Activated T-helper 1 cell treated with anti-CD3 and anti-CD28 coated beads, Interleukin-2, amount 50 U/mL, for 16 hours (primary cell): ENCODE measurements around the gene BRINP3.

Source experiments
- DNase-seq, 2 donors: peaks; one replicate each; pipeline ENCODE4 v3.0.0-alpha.2; 2020; ENCODE audit warnings: low read depth in 1 of 2, low spot score in 1 of 2

BRINP3 gene

DNA sequence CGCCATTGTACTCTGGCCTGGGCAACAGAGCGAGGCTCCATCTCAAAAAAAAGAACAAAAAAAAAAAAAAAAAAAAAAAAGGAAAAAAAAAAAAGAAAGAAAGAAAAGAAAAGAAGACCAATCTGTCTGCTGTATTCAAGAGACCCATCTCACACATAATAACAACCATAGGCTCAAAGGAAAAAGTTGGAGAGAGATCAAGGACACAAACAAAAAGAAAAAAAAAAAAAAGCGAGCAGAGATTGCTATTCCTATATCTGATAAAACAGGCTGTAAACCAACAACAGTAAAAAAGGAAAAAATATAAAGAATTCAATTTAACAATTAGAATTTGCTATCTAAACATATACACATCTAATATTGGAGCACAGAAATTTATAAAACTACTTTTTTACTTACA, 150.4 kb downstream of the BRINP3 start:
- no peak for DNase-seq

GRCh38 chr1:190323530-190323929, 154.1 kb downstream of the BRINP3 start:
- no peak for DNase-seq

DNA sequence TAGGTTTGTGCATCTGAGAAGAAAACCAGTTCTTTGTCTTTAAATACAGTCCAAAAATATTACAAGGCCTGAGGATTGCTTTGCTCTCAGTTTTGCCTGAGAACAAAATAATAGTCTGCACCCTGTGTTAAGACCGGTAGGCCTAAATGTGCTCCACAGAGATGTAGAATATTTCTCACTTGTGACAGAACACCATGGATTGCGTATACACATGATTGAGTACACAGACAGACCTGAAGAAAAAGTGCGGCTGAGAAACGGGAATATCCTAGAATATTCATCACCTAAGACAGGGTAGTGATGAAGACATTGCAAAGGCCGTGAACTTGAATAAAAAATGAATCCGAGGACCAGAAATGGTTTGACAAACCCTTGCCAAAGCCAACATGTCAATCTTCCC, 155.4 kb downstream of the BRINP3 start:
- no peak for DNase-seq

- no peak for DNase-seq
These were observed 156.7 kb downstream of the BRINP3 start for GRCh38 chr1:190320952-190321351.

- DNase-seq: no peak
These were observed 164.9 kb downstream of the BRINP3 start for GRCh38 chr1:190312763-190313162.

- no peak for DNase-seq
These were observed 174.2 kb downstream of the BRINP3 start for GRCh38 chr1:190303501-190303900.

DNA sequence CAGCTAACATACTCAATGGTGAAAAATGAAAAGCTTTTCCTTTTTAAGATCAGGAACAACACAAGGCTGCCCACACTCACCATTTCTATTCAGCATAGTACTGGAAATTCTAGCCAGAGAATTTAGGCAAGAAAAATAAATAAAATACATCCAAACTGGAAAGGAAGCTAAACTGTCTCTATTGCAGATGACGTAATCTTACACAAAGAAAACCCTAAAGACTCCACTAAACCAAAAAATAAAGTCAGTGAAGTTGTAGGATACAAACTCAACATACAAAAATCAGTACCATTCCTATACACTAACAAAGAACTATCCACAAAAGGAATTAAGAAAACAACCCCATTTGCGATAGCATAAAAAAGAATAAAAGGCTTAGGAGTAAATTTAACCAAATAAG, 181.2 kb downstream of the BRINP3 start:
- no peak for DNase-seq

GRCh38 chr1:190289897-190290296, 187.8 kb downstream of the BRINP3 start:
- no peak for DNase-seq

DNA sequence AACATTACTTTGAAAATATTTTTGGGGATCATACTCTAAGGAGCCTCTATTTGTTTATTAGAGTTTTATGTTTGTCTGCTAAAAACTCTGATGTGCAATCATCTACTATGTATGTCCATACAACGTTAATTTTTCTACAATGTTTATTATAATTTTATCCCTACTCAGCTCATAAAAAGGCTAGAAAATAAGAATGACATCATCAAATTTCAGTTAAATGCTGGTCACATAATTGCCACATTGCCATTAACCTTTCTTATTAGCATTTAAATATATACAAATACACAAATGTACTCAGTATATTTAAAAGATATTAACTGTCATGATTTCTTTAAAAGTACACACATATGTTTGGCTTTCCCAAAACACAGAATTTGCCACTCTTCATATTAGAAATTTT, 191.6 kb downstream of the BRINP3 start:
- DNase-seq: no peak

- DNase-seq: no peak
These were observed 200.6 kb downstream of the BRINP3 start for GRCh38 chr1:190277107-190277506.

- DNase-seq: no peak
These were observed 202.9 kb downstream of the BRINP3 start for GRCh38 chr1:190274721-190275120.

GRCh38 chr1:190273161-190273560, 204.5 kb downstream of the BRINP3 start:
- no peak for DNase-seq

GRCh38 chr1:190262538-190262937, 215.1 kb downstream of the BRINP3 start:
- no peak for DNase-seq

DNA sequence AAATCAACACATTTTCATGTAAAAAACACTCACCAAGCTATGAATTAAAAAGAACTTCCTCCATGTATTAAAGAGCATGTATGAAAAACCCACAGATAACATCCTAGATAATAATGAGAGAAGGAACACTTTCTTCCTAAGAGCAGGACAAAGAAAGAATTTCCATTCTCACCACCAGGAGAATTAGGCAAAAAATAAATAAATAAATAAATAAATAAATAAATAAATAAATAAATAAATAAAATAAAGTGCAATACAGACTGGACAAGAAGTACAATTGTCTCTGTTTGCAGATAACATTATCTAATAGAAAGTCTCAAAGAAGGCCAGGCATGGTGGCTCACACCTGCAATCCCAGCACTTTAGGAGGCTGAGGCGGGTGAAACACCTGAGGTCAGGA, 218.2 kb downstream of the BRINP3 start:
- DNase-seq: no peak

GRCh38 chr1:190258003-190258402, 219.7 kb downstream of the BRINP3 start:
- DNase-seq: no peak

GRCh38 chr1:190252046-190252445, 225.6 kb downstream of the BRINP3 start:
- DNase-seq: no peak

GRCh38 chr1:190250368-190250767, 227.3 kb downstream of the BRINP3 start:
- DNase-seq: no peak

DNA sequence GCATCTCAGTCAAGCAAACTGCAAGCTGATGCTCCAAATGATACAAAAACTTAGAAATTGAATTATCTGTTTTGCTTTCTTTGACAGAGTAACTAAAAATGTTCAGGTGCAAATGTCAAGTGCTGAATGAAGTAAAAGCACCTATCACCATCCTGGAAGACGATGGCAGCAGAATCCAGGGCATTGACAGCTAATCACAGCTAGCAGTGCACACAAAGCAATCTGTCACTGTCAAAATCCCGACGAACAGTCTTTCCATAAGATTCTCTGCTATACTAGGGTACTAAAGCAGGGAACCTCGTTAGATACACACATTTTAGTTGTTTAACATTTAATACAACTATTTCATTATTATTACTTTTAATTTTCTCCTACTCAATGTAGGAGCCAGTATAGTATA, 233.3 kb downstream of the BRINP3 start:
- no peak for DNase-seq

DNA sequence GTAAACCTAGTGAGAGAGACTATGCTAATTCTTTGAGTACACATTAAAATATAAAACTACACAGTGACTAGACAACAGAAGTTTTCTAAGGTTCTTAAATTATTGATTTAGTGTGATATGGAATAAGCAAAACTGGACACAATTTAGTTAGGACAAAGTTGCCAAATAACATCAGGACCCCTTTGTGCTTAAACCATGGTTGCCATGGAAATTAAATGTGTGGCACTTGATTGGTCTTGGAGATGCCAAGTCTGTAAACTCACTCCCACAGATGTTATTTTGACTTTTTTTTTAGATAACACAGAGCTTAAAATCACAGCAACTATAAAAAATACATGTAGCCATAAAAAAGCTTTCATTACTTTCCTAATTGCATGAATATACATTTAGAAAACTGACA, 234.6 kb downstream of the BRINP3 start:
- no peak for DNase-seq

- DNase-seq: no peak
These were observed 251.7 kb downstream of the BRINP3 start for GRCh38 chr1:190226006-190226405.

DNA sequence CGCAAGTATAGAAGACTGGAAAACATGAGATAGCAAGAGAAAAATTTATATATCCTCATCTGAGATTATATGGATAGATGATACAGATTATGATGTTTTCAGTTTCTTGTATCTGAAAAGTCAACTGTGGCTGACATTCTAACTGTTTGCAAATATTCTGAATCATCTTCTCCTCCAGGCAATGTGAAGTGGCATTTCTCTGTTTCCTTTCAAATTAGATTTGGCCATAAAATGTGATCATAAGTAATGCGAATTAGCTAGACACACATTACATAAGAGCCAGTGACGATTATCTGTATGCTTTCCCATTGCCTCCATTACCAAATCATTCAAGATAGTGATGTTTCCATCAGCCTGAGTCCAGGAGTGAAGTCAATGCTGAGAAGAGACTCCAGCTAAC, 265.2 kb downstream of the BRINP3 start:
- no peak for DNase-seq

DNA sequence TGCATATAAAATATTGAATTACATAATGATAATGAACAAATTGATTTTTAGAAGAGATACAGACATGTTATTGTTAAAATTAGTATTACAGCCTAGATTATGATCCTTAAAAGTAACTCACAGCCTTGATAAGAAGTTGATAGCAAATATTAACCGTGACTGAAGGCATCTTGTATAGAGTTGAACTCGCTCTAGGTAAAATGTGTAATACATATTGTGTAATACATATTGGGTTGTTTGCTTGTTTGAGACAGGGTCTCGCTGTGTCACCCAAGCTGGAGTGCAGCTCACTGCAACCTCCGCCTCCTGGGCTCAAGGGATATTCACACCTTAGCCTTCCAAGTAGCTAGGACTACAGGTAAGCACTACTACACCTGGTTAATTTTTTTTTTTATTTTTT, 269.9 kb downstream of the BRINP3 start:
- DNase-seq: no peak

GRCh38 chr1:190205713-190206112, 272.0 kb downstream of the BRINP3 start:
- DNase-seq: no peak

- no peak for DNase-seq
These were observed 281.6 kb downstream of the BRINP3 start for GRCh38 chr1:190196020-190196419.
